BJ (cell line): ENCODE measurements around the gene DPYD. TPM values are rescaled to one million over a fixed set of nuclear protein-coding genes. Genes with fewer than 3 reads are reported as not detected.

Experiments used
- CTCF ChIA-PET: fragments of 350-600 bp; formaldehyde crosslinking; extraction: SDS; loops from one replicate; lab custom pipeline; 2021; ENCODE audit warnings: antibody characterized with exemption, inconsistent platforms; lab: Yijun Ruan, JAX
- POLR2A ChIA-PET: fragments of 300-600 bp; sonication (Branson Sonifier 250); formaldehyde crosslinking; extraction: SDS; loops from one replicate; lab custom pipeline; 2021; ENCODE audit warnings: antibody characterized with exemption; lab: Charles Lee
- DNase-seq: peaks from one replicate; pipeline ENCODE4 v3.0.0-alpha.2; 2011; ENCODE audit warnings: low read depth
- H3K27me3 ChIP-seq: 2 replicates; pipeline ENCODE4 v1.6.0; 2011; ENCODE audit warnings: low read length; ENCODE audit not compliant: control insufficient read depth, insufficient read depth
- H3K36me3 ChIP-seq: 2 replicates; pipeline ENCODE4 v1.5.1; 2011; ENCODE audit warnings: low read length; ENCODE audit not compliant: control insufficient read depth, insufficient read depth
- H3K4me3 ChIP-seq: 2 replicates; pipeline ENCODE4 v1.5.1; 2011; ENCODE audit warnings: low read depth, mild to moderate bottlenecking, control low read depth, low read length
- polyA plus RNA-seq: library from polyadenylated mRNA; depleted of rRNA; stranded (reverse); fragments of >200 nt; gene quantifications from 2 replicates; pipeline ENCODE4 v1.2.3, GENCODE V29; 2011
- TF ChIP-seq, protein P1 (sequence below): IDR thresholded peaks from 2 replicates; pipeline ENCODE4 v1.5.1; 2011; ENCODE audit warnings: low read depth, mild to moderate bottlenecking, control low read depth, inconsistent platforms, low read length, moderate library complexity; ENCODE audit not compliant: insufficient read depth

DPYD gene
- polyA plus RNA-seq, 1 experiment: 13.1 TPM

- ChIA-PET POLR2A (interaction anchor here (0.6 kb wide), 1 partner anchor 712 kb away, joined by 4 read pairs; no protein-coding TSS in a partner anchor), CTCF (interaction anchor here (0.7 kb wide), 2 partner anchors 411 to 1150 kb away, joined by 3 read pairs; no protein-coding TSS in a partner anchor)
Observed at GRCh38 chr1:97348599-97349265, 572.1 kb downstream of the DPYD start.

GRCh38 chr1:97340951-97341350 is 579.9 kb downstream of the DPYD start:
- H3K4me3 ChIP-seq: no peak overlapping the region
- no peaks in the 10 kb centered on the region for H3K36me3 ChIP-seq
- TF ChIP-seq, protein P1, sequence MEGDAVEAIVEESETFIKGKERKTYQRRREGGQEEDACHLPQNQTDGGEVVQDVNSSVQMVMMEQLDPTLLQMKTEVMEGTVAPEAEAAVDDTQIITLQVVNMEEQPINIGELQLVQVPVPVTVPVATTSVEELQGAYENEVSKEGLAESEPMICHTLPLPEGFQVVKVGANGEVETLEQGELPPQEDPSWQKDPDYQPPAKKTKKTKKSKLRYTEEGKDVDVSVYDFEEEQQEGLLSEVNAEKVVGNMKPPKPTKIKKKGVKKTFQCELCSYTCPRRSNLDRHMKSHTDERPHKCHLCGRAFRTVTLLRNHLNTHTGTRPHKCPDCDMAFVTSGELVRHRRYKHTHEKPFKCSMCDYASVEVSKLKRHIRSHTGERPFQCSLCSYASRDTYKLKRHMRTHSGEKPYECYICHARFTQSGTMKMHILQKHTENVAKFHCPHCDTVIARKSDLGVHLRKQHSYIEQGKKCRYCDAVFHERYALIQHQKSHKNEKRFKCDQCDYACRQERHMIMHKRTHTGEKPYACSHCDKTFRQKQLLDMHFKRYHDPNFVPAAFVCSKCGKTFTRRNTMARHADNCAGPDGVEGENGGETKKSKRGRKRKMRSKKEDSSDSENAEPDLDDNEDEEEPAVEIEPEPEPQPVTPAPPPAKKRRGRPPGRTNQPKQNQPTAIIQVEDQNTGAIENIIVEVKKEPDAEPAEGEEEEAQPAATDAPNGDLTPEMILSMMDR: no peak
- no peaks in the 10 kb centered on the region for H3K27me3 ChIP-seq
- ChIA-PET CTCF (interaction anchor here (1.6 kb wide), 1 partner anchor 11 kb away, joined by 3 read pairs; no protein-coding TSS in a partner anchor), POLR2A (no interaction called here)
- peak; percentile 25 for DNase-seq

More at GRCh38 chr1:97348599-97349265, 572.1 kb downstream of the DPYD start:
- Histone ChIP-seq H3K4me3 (no peak overlapping the region), H3K27me3 (no peaks in the 10 kb centered on the region), H3K36me3 (no peaks in the 10 kb centered on the region)
- DNase-seq: no peak
- TF ChIP-seq, protein P1: no peak

GRCh38 chr1:97338347-97338746 is 582.5 kb downstream of the DPYD start:
- Histone ChIP-seq H3K4me3 (no peak overlapping the region), H3K36me3 (no peaks in the 10 kb centered on the region), H3K27me3 (no peaks in the 10 kb centered on the region)
- POLR2A ChIA-PET: interaction anchor here (0.5 kb wide), 1 partner anchor 1943 kb away, joined by 5 read pairs; no protein-coding TSS in a partner anchor
- TF ChIP-seq, protein P1: no peak
- CTCF ChIA-PET: no interaction called here
- no peak for DNase-seq

- DNase-seq: no peak
- TF ChIP-seq, protein P1: no peak
- Histone ChIP-seq H3K36me3 (no peaks in the 10 kb centered on the region), H3K4me3 (no peak overlapping the region), H3K27me3 (no peaks in the 10 kb centered on the region)
- ChIA-PET POLR2A (interaction anchor here (0.5 kb wide), 1 partner anchor 1944 kb away, joined by 5 read pairs; no protein-coding TSS in a partner anchor), CTCF (no interaction called here)
Observed at GRCh38 chr1:97337250-97338030, 583.4 kb downstream of the DPYD start.

GRCh38 chr1:97334454-97334853 is 586.4 kb downstream of the DPYD start:
- POLR2A ChIA-PET: interaction anchor here (0.7 kb wide), 1 partner anchor 216 kb away, joined by 17 read pairs; no protein-coding TSS in a partner anchor
- H3K4me3 ChIP-seq: no peak overlapping the region
- DNase-seq: peak; percentile 54
- no peaks in the 10 kb centered on the region for H3K36me3 ChIP-seq
- no peaks in the 10 kb centered on the region for H3K27me3 ChIP-seq
- CTCF ChIA-PET: interaction anchor here (0.6 to 1.8 kb wide), 3 partner anchors 9 to 683 kb away, joined by 3 to 4 read pairs (median 3); no protein-coding TSS in a partner anchor
- TF ChIP-seq, protein P1: no peak
